Activated naive CD4-positive, alpha-beta T cell treated with anti-CD3 and anti-CD28 coated beads for 36 hours (primary cell): ENCODE data around the gene TRANK1. TPM values are rescaled to one million over a fixed set of nuclear protein-coding genes. Genes with fewer than 3 reads are reported as not detected.

Source experiments
- CTCF ChIA-PET: fragments of 350-600 bp; sonication (Branson Sonifier 250); formaldehyde crosslinking; loops from one replicate; lab custom pipeline; 2021; ENCODE audit warnings: antibody characterized with exemption; lab: Charles Lee
- DNase-seq: peaks from one replicate; pipeline ENCODE4 v3.0.0-alpha.2; 2020
- H3K27ac Mint-ChIP-seq: one replicate; pipeline ENCODE4 v1.8.0; 2021; ENCODE audit warnings: mild to moderate bottlenecking, mixed read lengths
- H3K27me3 Mint-ChIP-seq: one replicate; pipeline ENCODE4 v1.8.0; 2021; ENCODE audit warnings: low read depth, mixed read lengths
- H3K36me3 Mint-ChIP-seq: one replicate; pipeline ENCODE4 v1.8.0; 2021; ENCODE audit warnings: low read depth, mixed read lengths
- H3K4me1 Mint-ChIP-seq: one replicate; pipeline ENCODE4 v1.8.0; 2021; ENCODE audit warnings: low read depth, mixed read lengths
- H3K4me3 Mint-ChIP-seq: one replicate; pipeline ENCODE4 v1.8.0; 2021; ENCODE audit warnings: mild to moderate bottlenecking, moderate library complexity, mixed read lengths
- H3K9me3 Mint-ChIP-seq: one replicate; pipeline ENCODE4 v1.8.0; 2021; ENCODE audit warnings: mixed read lengths
- intact Hi-C: fragments of 100-400 bp; cut with micrococcal nuclease; formaldehyde crosslinking; loops from one replicate; pipeline ENCODE4 v1.15.1; 2023
- total RNA-seq, 2 experiments: library from RNA; stranded (reverse); gene quantifications; one replicate each; pipeline ENCODE4 v1.2.3, GENCODE V29; 2021

Gene TRANK1
- total RNA-seq, 2 experiments from 2014 or later = 10.9 to 11.0 TPM

- H3K27me3 Mint-ChIP-seq = no peaks in the 10 kb centered on the region
- H3K4me1 Mint-ChIP-seq = peaks cover 32% of the 10 kb centered on the region
- intact Hi-C loops = loop anchor here (1.0 kb wide), 8 partner anchors 17 to 298 kb away; partner anchors contain the start of genes EPM2AIP1, LRRFIP2, MLH1 and TRANK1
- peak; percentile 26 for DNase-seq
- CTCF ChIA-PET = interaction anchor here (0.6 to 1.7 kb wide), 9 partner anchors 12 to 84 kb away, joined by 3 to 12 read pairs (median 5); no protein-coding TSS in a partner anchor
- H3K4me3 Mint-ChIP-seq = peak overlapping the region; percentile 26
- no peaks in the 10 kb centered on the region for H3K9me3 Mint-ChIP-seq
- peak overlapping the region; percentile 69 for H3K27ac Mint-ChIP-seq
- peaks cover 4% of the 10 kb centered on the region for H3K36me3 Mint-ChIP-seq
These were observed 68.5 kb downstream of the TRANK1 start for GRCh38 chr3:36876181-36876936.

- CTCF ChIA-PET = interaction anchor here (1.3 to 1.7 kb wide), 2 partner anchors 12 to 32 kb away, joined by 3 to 12 read pairs; no protein-coding TSS in a partner anchor
- Mint-ChIP-seq H3K27me3 (no peaks in the 10 kb centered on the region), H3K36me3 (peaks cover 4% of the 10 kb centered on the region), H3K9me3 (no peaks in the 10 kb centered on the region), H3K4me1 (peaks cover 30% of the 10 kb centered on the region), H3K4me3 (no peak overlapping the region), H3K27ac (no peak overlapping the region)
- no peak for DNase-seq
- intact Hi-C loops = no loop called here
These were observed 69.5 kb downstream of the TRANK1 start for GRCh38 chr3:36875397-36875796.

- intact Hi-C loops = no loop called here
- H3K4me3 Mint-ChIP-seq = no peak overlapping the region
- no peaks in the 10 kb centered on the region for H3K9me3 Mint-ChIP-seq
- CTCF ChIA-PET = interaction anchor here (1.1 kb wide), 1 partner anchor 1223 kb away, joined by 3 read pairs; no protein-coding TSS in a partner anchor
- no peak for DNase-seq
- H3K27me3 Mint-ChIP-seq = no peaks in the 10 kb centered on the region
- peaks cover 26% of the 10 kb centered on the region for H3K4me1 Mint-ChIP-seq
- peaks cover 4% of the 10 kb centered on the region for H3K36me3 Mint-ChIP-seq
- no peak overlapping the region for H3K27ac Mint-ChIP-seq
These were observed 70.4 kb downstream of the TRANK1 start for GRCh38 chr3:36874424-36874823.

GRCh38 chr3:36871379-36872126, 73.3 kb downstream of the TRANK1 start:
- intact Hi-C loops = no loop called here
- Mint-ChIP-seq H3K4me1 (peaks cover 15% of the 10 kb centered on the region), H3K4me3 (no peak overlapping the region), H3K36me3 (peaks cover 4% of the 10 kb centered on the region), H3K9me3 (no peaks in the 10 kb centered on the region), H3K27ac (no peak overlapping the region), H3K27me3 (no peaks in the 10 kb centered on the region)
- DNase-seq = no peak
- CTCF ChIA-PET = interaction anchor here (0.7 to 8.7 kb wide), 6 partner anchors 31 to 121 kb away, joined by 3 to 59 read pairs (median 4); partner anchors contain the start of gene EPM2AIP1

DNA sequence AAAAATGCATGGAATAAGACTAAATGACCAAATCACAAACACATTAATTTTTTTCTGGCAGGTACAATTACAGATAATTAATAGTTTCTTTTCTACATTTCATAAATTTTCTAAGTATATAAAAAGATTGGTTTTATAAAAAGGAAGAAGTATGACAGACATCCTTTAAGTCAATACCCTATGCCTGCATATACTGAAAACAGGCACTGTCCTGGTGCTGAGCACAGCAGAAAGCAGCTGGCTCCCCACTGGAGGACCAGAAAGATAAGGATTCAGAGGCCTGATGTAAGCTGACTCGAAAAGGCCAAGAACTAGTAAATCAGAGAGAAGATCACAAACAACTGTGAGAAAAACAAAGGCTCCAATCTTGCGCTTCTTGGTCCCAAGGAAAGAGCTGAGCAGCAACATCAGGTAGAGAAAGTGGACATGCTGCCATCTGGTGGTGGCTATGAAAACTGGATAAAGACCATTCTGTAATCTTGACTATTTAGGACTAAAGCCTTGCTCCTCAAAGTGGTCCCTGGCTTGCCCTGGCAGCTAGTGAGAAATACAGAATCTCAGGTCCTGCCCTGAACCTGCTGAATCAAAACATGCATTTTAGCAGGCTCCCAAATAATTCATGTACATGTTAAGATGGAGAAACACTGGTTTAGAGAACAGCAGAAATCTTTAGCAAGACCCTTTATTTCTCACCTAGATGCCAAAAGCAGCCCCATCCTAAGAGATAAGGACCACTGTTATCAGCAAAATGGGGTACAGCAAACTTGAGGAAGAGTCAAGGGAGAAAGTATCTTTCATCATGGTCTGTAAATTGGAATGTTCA, 76.0 kb downstream of the TRANK1 start:
- H3K27me3 Mint-ChIP-seq = no peaks in the 10 kb centered on the region
- peak; percentile 69 for DNase-seq
- no peak overlapping the region for H3K27ac Mint-ChIP-seq
- intact Hi-C loops = loop anchor here (1.0 kb wide), 4 partner anchors 26 to 140 kb away; no protein-coding TSS in a partner anchor
- H3K9me3 Mint-ChIP-seq = no peaks in the 10 kb centered on the region
- CTCF ChIA-PET = interaction anchor here (0.6 to 8.7 kb wide), 27 partner anchors 10 to 141 kb away, joined by 3 to 59 read pairs (median 5); partner anchors contain the start of genes EPM2AIP1 and MLH1
- peaks cover 4% of the 10 kb centered on the region for H3K36me3 Mint-ChIP-seq
- H3K4me1 Mint-ChIP-seq = peaks cover 23% of the 10 kb centered on the region
- H3K4me3 Mint-ChIP-seq = peak overlapping the region; percentile 13

DNA sequence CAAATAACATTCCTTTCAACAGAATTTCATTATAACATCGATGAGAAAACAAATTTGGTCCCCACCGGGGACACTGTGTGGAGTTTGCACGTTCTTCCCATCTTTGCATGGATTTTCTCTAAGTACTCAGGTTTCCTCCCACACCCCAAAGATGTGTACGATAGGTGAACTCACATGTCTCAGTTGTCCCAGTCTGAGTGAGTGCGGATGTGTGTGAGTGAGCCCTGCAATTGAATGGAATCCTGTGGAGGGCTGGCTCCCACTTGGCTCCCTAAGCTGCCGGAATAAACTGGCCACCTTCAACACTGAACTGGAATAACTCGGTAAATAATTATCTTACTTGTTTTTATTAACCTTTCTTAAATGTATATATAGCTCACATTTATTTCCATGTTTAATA, 77.0 kb downstream of the TRANK1 start:
- Mint-ChIP-seq H3K36me3 (peaks cover 6% of the 10 kb centered on the region), H3K9me3 (no peaks in the 10 kb centered on the region), H3K27me3 (no peaks in the 10 kb centered on the region), H3K4me1 (peaks cover 26% of the 10 kb centered on the region), H3K4me3 (no peak overlapping the region), H3K27ac (no peak overlapping the region)
- CTCF ChIA-PET = interaction anchor here (0.9 to 8.7 kb wide), 15 partner anchors 9 to 133 kb away, joined by 3 to 59 read pairs (median 6); partner anchors contain the start of genes EPM2AIP1 and MLH1
- intact Hi-C loops = loop anchor here (1.0 kb wide), 1 partner anchor 25 kb away; no protein-coding TSS in a partner anchor
- no peak for DNase-seq

GRCh38 chr3:36866368-36866767, 78.5 kb downstream of the TRANK1 start:
- intact Hi-C loops = no loop called here
- Mint-ChIP-seq H3K36me3 (peaks cover 10% of the 10 kb centered on the region), H3K4me3 (no peak overlapping the region), H3K27ac (no peak overlapping the region), H3K9me3 (no peaks in the 10 kb centered on the region), H3K27me3 (no peaks in the 10 kb centered on the region), H3K4me1 (peaks cover 26% of the 10 kb centered on the region)
- CTCF ChIA-PET = interaction anchor here (0.5 to 8.7 kb wide), 8 partner anchors 9 to 137 kb away, joined by 4 to 59 read pairs (median 5); no protein-coding TSS in a partner anchor
- no peak for DNase-seq

GRCh38 chr3:36864180-36865053, 80.4 kb downstream of the TRANK1 start:
- peaks cover 11% of the 10 kb centered on the region for H3K36me3 Mint-ChIP-seq
- CTCF ChIA-PET = interaction anchor here (0.8 to 1.7 kb wide), 7 partner anchors 9 to 465 kb away, joined by 3 to 7 read pairs (median 3); no protein-coding TSS in a partner anchor
- H3K4me3 Mint-ChIP-seq = peak overlapping the region; percentile 41

DNA sequence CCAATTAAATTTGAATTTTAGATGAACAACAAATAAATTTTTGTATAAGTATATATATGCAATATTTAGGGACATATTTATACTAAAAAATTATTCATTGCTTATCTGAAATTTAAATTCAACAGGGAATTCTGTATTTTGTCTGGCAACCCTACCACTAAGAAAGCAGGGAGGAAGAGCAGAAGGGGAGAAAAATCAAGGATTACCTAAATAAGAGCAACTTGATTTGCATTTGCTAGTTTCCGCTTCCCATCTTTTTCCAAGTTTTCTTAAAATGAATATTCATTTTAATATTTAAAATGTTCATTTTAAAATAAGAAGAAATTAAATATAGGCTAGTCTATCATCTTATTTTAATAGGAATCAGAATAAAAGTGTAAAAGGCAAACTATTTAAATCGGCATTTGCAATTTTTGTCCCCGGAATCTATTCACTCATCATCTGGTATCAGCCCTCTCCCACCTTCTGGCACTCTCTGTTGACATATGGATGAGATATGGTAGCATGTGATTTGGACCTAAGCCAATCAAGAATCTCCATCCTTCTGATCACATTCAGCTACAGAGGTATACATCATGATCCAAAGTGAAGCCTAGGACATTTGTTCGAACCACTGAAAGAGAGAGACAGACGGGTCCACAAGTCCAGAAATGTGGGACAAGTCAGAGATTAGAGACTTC, 82.6 kb downstream of the TRANK1 start:
- H3K36me3 Mint-ChIP-seq = peaks cover 13% of the 10 kb centered on the region
- CTCF ChIA-PET = interaction anchor here (1.2 kb wide), 1 partner anchor 10 kb away, joined by 3 read pairs; no protein-coding TSS in a partner anchor
- H3K4me3 Mint-ChIP-seq = no peak overlapping the region
- DNase-seq = no peak
- H3K4me1 Mint-ChIP-seq = peaks cover 23% of the 10 kb centered on the region
- H3K27ac Mint-ChIP-seq = no peak overlapping the region
- no peaks in the 10 kb centered on the region for H3K9me3 Mint-ChIP-seq
- H3K27me3 Mint-ChIP-seq = no peaks in the 10 kb centered on the region
- intact Hi-C loops = no loop called here

More at GRCh38 chr3:36864180-36865053, 80.4 kb downstream of the TRANK1 start:
- intact Hi-C loops = no loop called here
- DNase-seq = no peak
- H3K4me1 Mint-ChIP-seq = peaks cover 26% of the 10 kb centered on the region
- peak overlapping the region; percentile 50 for H3K27ac Mint-ChIP-seq
- H3K9me3 Mint-ChIP-seq = no peaks in the 10 kb centered on the region
- no peaks in the 10 kb centered on the region for H3K27me3 Mint-ChIP-seq

DNA sequence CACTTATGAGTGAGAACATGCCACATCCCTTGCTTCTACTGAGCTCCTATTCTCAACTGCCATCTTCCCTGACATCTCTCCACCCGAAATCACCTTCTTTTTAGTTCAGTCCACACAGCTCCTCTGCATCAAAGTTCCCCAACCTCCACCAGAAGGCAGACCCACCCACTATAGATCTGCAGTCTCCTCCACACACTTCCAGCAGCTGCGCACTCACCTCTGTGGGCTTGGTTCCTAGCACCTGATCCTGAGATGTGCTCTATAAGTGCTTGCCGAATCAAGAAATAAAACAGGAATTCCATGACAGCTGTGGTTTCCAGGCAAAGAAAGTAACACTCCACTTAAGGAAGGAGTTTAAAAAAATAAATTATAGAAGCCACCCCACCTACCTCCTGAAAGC, 85.4 kb downstream of the TRANK1 start:
- intact Hi-C loops = no loop called here

More for the DNA sequence above, 85.4 kb downstream of the TRANK1 start:
- peaks cover 6% of the 10 kb centered on the region for H3K4me1 Mint-ChIP-seq
- H3K9me3 Mint-ChIP-seq = no peaks in the 10 kb centered on the region
- H3K27me3 Mint-ChIP-seq = no peaks in the 10 kb centered on the region
- no peak overlapping the region for H3K4me3 Mint-ChIP-seq
- DNase-seq = no peak
- peaks cover 16% of the 10 kb centered on the region for H3K36me3 Mint-ChIP-seq
- CTCF ChIA-PET = interaction anchor here (3.9 kb wide), 1 partner anchor 9 kb away, joined by 20 read pairs; no protein-coding TSS in a partner anchor
- no peak overlapping the region for H3K27ac Mint-ChIP-seq
